Keratinocyte (primary cell): ENCODE data around the gene KCNJ15. TPM values are rescaled to one million over a fixed set of nuclear protein-coding genes. Genes with fewer than 3 reads are reported as not detected.

ENCODE experiments used
- DNase-seq: peaks from one replicate; pipeline ENCODE4 v3.0.0-alpha.2; 2011; ENCODE audit warnings: low read depth, missing footprints, low spot score
- FAIRE-seq: peaks from 2 replicates; lab custom pipeline; 2011; peaks lifted over from hg19 to GRCh38; lab: Jason Lieb, UNC
- H2AFZ ChIP-seq: 2 replicates; pipeline ENCODE4 v1.6.0; 2012; ENCODE audit warnings: low read length, control low read depth, inconsistent platforms; ENCODE audit not compliant: control insufficient read depth
- H3K27ac ChIP-seq: 2 replicates; pipeline ENCODE4 v1.5.1; 2011; ENCODE audit warnings: low read length; ENCODE audit not compliant: control insufficient read depth, insufficient read depth
- H3K27me3 ChIP-seq: 3 replicates; pipeline ENCODE4 v1.6.0; 2011; ENCODE audit warnings: low read length; ENCODE audit not compliant: control insufficient read depth, insufficient read depth; ENCODE audit errors: extremely low read depth
- H3K36me3 ChIP-seq, 2 experiments: 2 replicates in 1 of 2; 3 replicates in 1 of 2; pipeline ENCODE4 v1.5.1; 2011; ENCODE audit warnings: low read length in 2 of 2, mild to moderate bottlenecking in 1 of 2; ENCODE audit not compliant: control insufficient read depth in 2 of 2, insufficient read depth in 2 of 2; ENCODE audit errors: extremely low read depth in 1 of 2
- H3K4me1 ChIP-seq: 3 replicates; pipeline ENCODE4 v1.5.1; 2011; ENCODE audit warnings: low read length; ENCODE audit not compliant: control insufficient read depth, insufficient read depth; ENCODE audit errors: extremely low read depth
- H3K4me2 ChIP-seq: 3 replicates; pipeline ENCODE4 v1.6.0; 2011; ENCODE audit warnings: low read depth, low read length; ENCODE audit not compliant: control insufficient read depth, insufficient read depth; ENCODE audit errors: extremely low read depth
- H3K4me3 ChIP-seq, 3 experiments: fragments of 200-600 bp in 1 of 3; sonication (generic) in 1 of 3; 2 replicates in 2 of 3; 3 replicates in 1 of 3; pipeline ENCODE4 v1.5.1; 2011 to 2016; ENCODE audit warnings: low read length in 3 of 3, mild to moderate bottlenecking in 3 of 3, control low read depth in 2 of 3, inconsistent platforms in 1 of 3, low read depth in 1 of 3, mixed read lengths in 1 of 3, mixed run types in 1 of 3, moderate library complexity in 1 of 3; ENCODE audit not compliant: control insufficient read depth in 2 of 3, insufficient read depth in 2 of 3; ENCODE audit errors: extremely low read depth in 1 of 3
- H3K79me2 ChIP-seq: 2 replicates; pipeline ENCODE4 v1.6.0; 2012; ENCODE audit warnings: low read length; ENCODE audit not compliant: control insufficient read depth, insufficient read depth
- H3K9ac ChIP-seq: 3 replicates; pipeline ENCODE4 v1.6.0; 2011; ENCODE audit warnings: low read length; ENCODE audit not compliant: control insufficient read depth, insufficient read depth; ENCODE audit errors: extremely low read depth
- H3K9me1 ChIP-seq: 3 replicates; pipeline ENCODE4 v1.6.0; 2011; ENCODE audit warnings: low read length; ENCODE audit not compliant: control insufficient read depth, insufficient read depth; ENCODE audit errors: extremely low read depth
- H3K9me3 ChIP-seq: 2 replicates; pipeline ENCODE4 v1.5.1; 2012; ENCODE audit warnings: low read depth, low read length; ENCODE audit not compliant: control insufficient read depth
- H4K20me1 ChIP-seq: 3 replicates; pipeline ENCODE4 v1.6.0; 2011; ENCODE audit warnings: low read length; ENCODE audit not compliant: control insufficient read depth, insufficient read depth; ENCODE audit errors: extremely low read depth
- CTCF ChIP-seq, 3 experiments: IDR thresholded peaks in 1 of 3; conservative IDR thresholded peaks in 1 of 3; optimal IDR thresholded peaks in 1 of 3; 2 replicates in 2 of 3; 3 replicates in 1 of 3; pipeline versions ENCODE3 to v1.5.1; 2011; ENCODE audit warnings: low read length in 3 of 3, mild to moderate bottlenecking in 3 of 3, moderate library complexity in 2 of 3, control low read depth in 1 of 3, inconsistent platforms in 1 of 3; ENCODE audit not compliant: insufficient read depth in 2 of 3; ENCODE audit errors: extremely low read depth in 1 of 3
- EZH2 ChIP-seq: IDR thresholded peaks from one replicate; pipeline ENCODE4 v1.6.1; 2012; ENCODE audit warnings: inconsistent platforms, mild to moderate bottlenecking, low read length, moderate library complexity
- dilution Hi-C: fragments of 300-500 bp; cut with MboI; formaldehyde crosslinking; loops from one replicate; pipeline ENCODE4 v1.7.0; 2020; ENCODE audit warnings: low sequenced_read_pairs; ENCODE audit not compliant: extremely low pct_ligation_motif_present
- polyA plus RNA-seq, 5 experiments: library from polyadenylated mRNA; depleted of rRNA in 3 of 5; stranded (reverse) in 3 of 5; stranded (forward) in 1 of 5; unstranded in 1 of 5; fragments of >200 nt; gene quantifications; 1 replicate in 1 of 5; 2 replicates in 3 of 5; 3 replicates in 1 of 5; pipeline versions ENCODE4 v1.2.1 to v1.2.3, GENCODE V29; 2011 to 2012; ENCODE audit warnings: missing spikeins in 2 of 5, low read depth in 1 of 5, low replicate concordance in 1 of 5

Gene KCNJ15
- polyA plus RNA-seq, 1 donor (not counting 4 experiments of a cell fraction or from before 2014, with no cell fraction given), result 76.3 TPM

DNA sequence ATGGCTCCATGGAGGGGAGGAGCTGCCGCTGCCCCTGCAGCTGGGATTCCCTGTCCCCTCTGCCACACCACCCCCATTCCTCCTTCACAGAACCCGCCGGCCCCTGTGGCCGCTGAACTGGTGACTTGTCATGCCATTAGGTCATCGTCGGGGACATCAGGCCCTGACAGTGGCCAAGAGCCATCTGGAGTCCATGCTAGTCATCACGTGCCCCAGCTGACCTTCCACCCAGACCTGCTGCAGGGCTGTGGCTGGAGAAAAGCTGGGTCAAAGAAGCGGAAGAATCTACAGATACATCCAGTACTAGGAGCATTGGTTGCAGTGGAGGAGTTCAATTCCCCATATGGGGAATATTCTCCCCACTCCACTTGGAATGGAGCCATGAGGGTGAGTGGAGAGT, 78.1 kb downstream of the KCNJ15 start:
- Histone ChIP-seq H3K79me2 (no peaks in the 10 kb centered on the region), H4K20me1 (no peaks in the 10 kb centered on the region), H2AFZ (no peak overlapping the region), H3K4me2 (no peak overlapping the region), H3K4me3 (no peak overlapping the region), H3K27ac (no peak overlapping the region), H3K9me3 (no peaks in the 10 kb centered on the region), H3K9me1 (no peaks in the 10 kb centered on the region), H3K27me3 (no peaks in the 10 kb centered on the region), H3K9ac (no peak overlapping the region), H3K36me3 (no peaks in the 10 kb centered on the region), H3K4me1 (peaks cover 13% of the 10 kb centered on the region)
- TF ChIP-seq EZH2 (no peak), CTCF (optimal IDR thresholded peaks at IDR 0.05 in 1 of 3, IDR thresholded peaks at IDR 0.05 in 1 of 3, conservative IDR thresholded peaks at IDR 0.05 in 1 of 3; ENCODE audit: extremely low read depth in 1 of 3, insufficient read depth in 2 of 3, low read length in 3 of 3) (no peak)
- DNase-seq, result no peak
- FAIRE-seq, result no peak
- dilution Hi-C loops, result no loop called here

DNA sequence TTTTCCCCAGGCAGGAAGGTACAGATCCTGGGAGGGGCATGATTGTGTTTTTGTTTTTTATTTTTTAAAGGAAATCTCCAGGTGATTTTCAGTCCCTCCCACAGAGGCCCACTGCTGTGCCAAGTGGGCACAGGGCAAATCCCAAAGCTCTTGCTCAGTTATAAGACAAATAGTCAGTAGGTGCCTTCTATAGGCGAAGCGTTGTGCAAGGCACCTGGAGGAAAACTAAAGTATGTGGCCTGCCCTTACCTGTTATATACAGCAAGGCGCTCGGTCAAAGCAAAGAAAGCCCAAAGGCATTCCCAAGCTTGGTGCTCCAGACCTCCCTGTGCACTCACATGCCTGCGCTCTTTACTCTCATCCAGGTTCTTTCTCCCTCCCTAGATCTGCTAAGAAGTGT, 81.0 kb downstream of the KCNJ15 start:
- dilution Hi-C loops, result no loop called here
- Histone ChIP-seq H3K9me1 (no peaks in the 10 kb centered on the region), H3K4me3 (no peak overlapping the region), H3K36me3 (no peaks in the 10 kb centered on the region), H3K79me2 (no peaks in the 10 kb centered on the region), H3K4me2 (peak overlapping the region; percentile 34), H4K20me1 (no peaks in the 10 kb centered on the region), H2AFZ (no peak overlapping the region), H3K9me3 (no peaks in the 10 kb centered on the region), H3K4me1 (peaks cover 13% of the 10 kb centered on the region), H3K27me3 (no peaks in the 10 kb centered on the region), H3K9ac (no peak overlapping the region), H3K27ac (no peak overlapping the region)
- peak; percentile 63 for FAIRE-seq
- TF ChIP-seq EZH2 (no peak), CTCF (optimal IDR thresholded peaks at IDR 0.05 in 1 of 3, IDR thresholded peaks at IDR 0.05 in 1 of 3, conservative IDR thresholded peaks at IDR 0.05 in 1 of 3; ENCODE audit: extremely low read depth in 1 of 3, insufficient read depth in 2 of 3, low read length in 3 of 3) (no peak)
- peak; percentile 35 for DNase-seq
